B cell (primary cell): ENCODE data around the gene CLRN1. TPM values are rescaled to one million over a fixed set of nuclear protein-coding genes. Genes with fewer than 3 reads are reported as not detected.

Source experiments
- ATAC-seq: fragments of 200-7000 bp; cut with Tn5 transposase; one replicate; pipeline ENCODE4 v1.10.0; 2021; ENCODE audit warnings: low read depth, mild to moderate bottlenecking, moderate number of reproducible peaks, moderate library complexity
- CTCF ChIA-PET: fragments of 350-600 bp; sonication (Branson Sonifier 250); formaldehyde crosslinking; loops from one replicate; lab custom pipeline; 2021; ENCODE audit warnings: antibody characterized with exemption, inconsistent platforms; lab: Charles Lee
- POLR2A ChIA-PET: fragments of 350-600 bp; sonication (Branson Sonifier 250); formaldehyde crosslinking; loops from one replicate; lab custom pipeline; 2021; ENCODE audit warnings: antibody characterized with exemption; lab: Charles Lee
- DNase-seq: peaks from one replicate; pipeline ENCODE4 v3.0.0; 2013
- H2AFZ ChIP-seq: 2 replicates; pipeline ENCODE4 v1.6.1; 2012; ENCODE audit warnings: mild to moderate bottlenecking, low read depth, low read length; ENCODE audit not compliant: insufficient read depth, poor library complexity, severe bottlenecking
- H3K27ac ChIP-seq, 2 donors: 1 replicate in 1 of 2; 2 replicates in 1 of 2; pipeline ENCODE4 v1.5.1; 2012 to 2013; ENCODE audit warnings: low read length in 2 of 2, mild to moderate bottlenecking in 2 of 2, moderate library complexity in 1 of 2
- H3K27me3 ChIP-seq, 4 experiments: fragments of 200-600 bp in 1 of 4; sonication (generic) in 1 of 4; replicated peaks in 1 of 4; 1 replicate in 2 of 4; 2 replicates in 2 of 4; pipeline versions ENCODE4 v1.6.1 to v1.7.0; 2013 to 2016; ENCODE audit warnings: low read length in 3 of 4, mild to moderate bottlenecking in 2 of 4, mixed read lengths in 1 of 4, moderate library complexity in 1 of 4; ENCODE audit not compliant: insufficient read depth in 4 of 4, control insufficient read depth in 3 of 4; ENCODE audit errors: control extremely low read depth in 1 of 4
- H3K36me3 ChIP-seq, 2 experiments: replicated peaks in 1 of 2; 1 replicate in 1 of 2; 2 replicates in 1 of 2; pipeline versions ENCODE4 v1.6.1 to v1.7.1; 2013; ENCODE audit warnings: low read length in 1 of 2; ENCODE audit not compliant: insufficient read depth in 2 of 2, control insufficient read depth in 1 of 2; ENCODE audit errors: control extremely low read depth in 1 of 2, extremely low read depth in 1 of 2
- H3K4me1 ChIP-seq, 2 donors: fragments of 200-600 bp in 1 of 2; sonication (generic) in 1 of 2; 1 replicate in 1 of 2; 2 replicates in 1 of 2; pipeline versions ENCODE4 v1.5.1 to v1.6.1; 2013 to 2017; ENCODE audit warnings: low read length in 2 of 2; ENCODE audit not compliant: control insufficient read depth in 2 of 2, insufficient read depth in 2 of 2
- H3K4me2 ChIP-seq: replicated peaks from 2 replicates; pipeline ENCODE3; 2012; ENCODE audit warnings: mild to moderate bottlenecking, low read depth, low read length; ENCODE audit not compliant: poor library complexity, severe bottlenecking
- H3K4me3 ChIP-seq, 5 experiments: fragments of 200-600 bp in 1 of 5; sonication (generic) in 1 of 5; 1 replicate in 3 of 5; 2 replicates in 2 of 5; pipeline versions ENCODE4 v1.5.1 to v1.7.0; 2011 to 2016; ENCODE audit warnings: low read length in 4 of 5, mild to moderate bottlenecking in 4 of 5, low read depth in 2 of 5, control low read depth in 1 of 5, moderate library complexity in 1 of 5; ENCODE audit not compliant: insufficient read depth in 1 of 5; ENCODE audit errors: control extremely low read depth in 1 of 5, extremely low read depth in 1 of 5
- H3K79me2 ChIP-seq: fragments of 200-600 bp; sonication (generic); one replicate; pipeline ENCODE4 v1.6.0; 2016; ENCODE audit warnings: low read length; ENCODE audit not compliant: control insufficient read depth, insufficient read depth
- H3K9ac ChIP-seq: fragments of 200-600 bp; sonication (generic); 2 replicates; pipeline ENCODE4 v1.6.1; 2017; ENCODE audit warnings: mild to moderate bottlenecking, low read length, moderate library complexity
- H3K9me3 ChIP-seq, 3 donors: one replicate each; pipeline versions ENCODE4 v1.6.1 to v1.7.1; 2013; ENCODE audit warnings: low read length in 2 of 3; ENCODE audit not compliant: control insufficient read depth in 2 of 3, insufficient read depth in 1 of 3; ENCODE audit errors: control extremely low read depth in 1 of 3
- H4K20me1 ChIP-seq: 2 replicates; pipeline ENCODE4 v1.6.0; 2012; ENCODE audit warnings: mild to moderate bottlenecking, low read length; ENCODE audit not compliant: insufficient read depth, control insufficient read depth, poor library complexity, severe bottlenecking
- H3K27ac Mint-ChIP-seq: one replicate; pipeline ENCODE4 v1.8.0; 2021; ENCODE audit warnings: mixed read lengths
- H3K27me3 Mint-ChIP-seq: one replicate; pipeline ENCODE4 v1.8.0; 2021; ENCODE audit warnings: mixed read lengths
- H3K4me1 Mint-ChIP-seq: one replicate; pipeline ENCODE4 v1.8.0; 2021; ENCODE audit warnings: mixed read lengths
- H3K4me3 Mint-ChIP-seq: one replicate; pipeline ENCODE4 v1.8.0; 2021; ENCODE audit warnings: mixed read lengths
- H3K9me3 Mint-ChIP-seq: one replicate; pipeline ENCODE4 v1.8.0; 2022; ENCODE audit warnings: mixed read lengths; ENCODE audit not compliant: insufficient read depth
- CTCF ChIP-seq: fragments of 200-600 bp; IDR thresholded peaks from one replicate; pipeline ENCODE4 v1.8.0; 2022; ENCODE audit warnings: antibody characterized with exemption, mild to moderate bottlenecking
- EZH2 ChIP-seq: IDR thresholded peaks from 2 replicates; pipeline ENCODE4 v1.6.1; 2012; ENCODE audit warnings: borderline replicate concordance, low read depth, mild to moderate bottlenecking, moderate library complexity, low read length; ENCODE audit not compliant: insufficient read depth, poor library complexity, severe bottlenecking
- WGBS: methylation state at CpG from one replicate; pipeline ENCODE4 v1.1.5; 2013; ENCODE audit warnings: missing lambda C conversion rate; ENCODE audit not compliant: insufficient coverage; 5-methylcytosine and 5-hydroxymethylcytosine counted together
- intact Hi-C: fragments of 100-400 bp; cut with micrococcal nuclease; formaldehyde crosslinking; loops from one replicate; pipeline ENCODE4 v1.10.0; 2022
- polyA plus RNA-seq: library from polyadenylated mRNA; depleted of rRNA; stranded (reverse); fragments of >200 nt; gene quantifications from 2 replicates; pipeline ENCODE4 v1.2.3, GENCODE V29; 2012
- total RNA-seq, 2 donors: library from RNA; stranded (reverse); fragments of 120-200 nt in 1 of 2; gene quantifications; 1 replicate in 1 of 2; 2 replicates in 1 of 2; pipeline versions ENCODE4 v1.2.3 to v1.2.4, GENCODE V29; 2013 to 2022

CLRN1 gene
- total and polyA plus RNA-seq, 2 donors (not counting 1 experiment from before 2014, with no cell fraction given) = not detected

DNA sequence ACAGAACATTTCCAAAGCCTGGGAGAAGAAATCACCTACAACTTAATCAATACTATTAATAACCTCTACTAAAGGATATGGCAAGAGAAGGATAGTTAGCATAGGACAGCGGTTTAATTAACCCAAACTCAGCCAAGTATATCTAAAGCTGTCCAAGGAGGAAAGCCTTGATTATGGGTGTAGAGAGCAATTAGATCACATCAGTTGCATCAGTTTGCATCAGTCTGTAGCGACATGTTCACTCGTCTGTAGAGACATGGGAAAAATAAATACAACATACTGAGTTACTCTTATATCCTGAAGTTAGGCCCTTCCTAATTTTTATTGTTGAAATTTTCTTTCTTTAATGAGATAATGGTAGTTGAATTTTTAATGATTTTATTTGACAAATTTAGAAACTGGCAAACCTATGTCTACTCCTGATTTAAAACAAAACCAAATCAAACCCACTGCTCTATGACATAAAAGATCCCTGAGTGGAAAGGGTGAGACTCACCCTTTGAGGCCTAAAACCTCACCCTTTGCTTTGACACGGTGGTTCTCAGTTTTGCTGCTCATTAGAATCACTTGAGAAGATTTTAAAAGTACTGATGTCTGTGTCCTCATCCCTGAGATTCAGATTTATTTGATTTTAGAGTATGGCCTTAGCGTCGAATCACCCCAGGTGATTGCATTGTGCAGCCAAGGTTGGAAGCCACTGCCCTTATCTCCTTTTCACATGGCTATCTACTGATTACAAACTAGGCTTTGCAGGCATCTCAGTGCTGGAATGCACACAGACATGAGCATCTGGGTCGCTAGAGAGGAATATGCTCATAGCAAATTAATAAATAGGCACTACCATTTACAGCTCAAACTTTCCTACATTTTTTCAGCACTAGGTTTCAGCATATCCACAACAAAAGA, 2.8 kb upstream of the CLRN1 start:
- H3K4me1 Mint-ChIP-seq = no peaks in the 10 kb centered on the region
- H3K9ac ChIP-seq = no peak overlapping the region
- no peak overlapping the region for H3K27ac ChIP-seq
- no peaks in the 10 kb centered on the region for H3K4me1 ChIP-seq
- no peaks in the 10 kb centered on the region for H3K9me3 Mint-ChIP-seq
- TF ChIP-seq EZH2 (no peak), CTCF (no peak)
- H3K9me3 ChIP-seq = no peaks in the 10 kb centered on the region
- intact Hi-C loops = no loop called here
- ChIA-PET CTCF (no interaction called here), POLR2A (no interaction called here)
- DNase-seq (no peak), ATAC-seq (no peak)
- H3K27ac Mint-ChIP-seq = no peak overlapping the region
- H4K20me1 ChIP-seq = no peaks in the 10 kb centered on the region
- H3K27me3 ChIP-seq = peaks cover 0 to 4% (median 0%) of the 10 kb centered on the region in 4 experiments
- no peak overlapping the region for H3K4me3 Mint-ChIP-seq
- no peaks in the 10 kb centered on the region for H3K79me2 ChIP-seq
- 100% methylated on average over 1 of the region's 7 CpGs for WGBS
- H3K4me2 ChIP-seq = no peak overlapping the region
- H3K27me3 Mint-ChIP-seq = peaks cover 9% of the 10 kb centered on the region
- no peak overlapping the region for H2AFZ ChIP-seq
- H3K4me3 ChIP-seq = no peak overlapping the region
- H3K36me3 ChIP-seq = no peaks in the 10 kb centered on the region

- Histone ChIP-seq H3K27ac (no peak overlapping the region), H3K27me3 (peaks cover 0 to 7% (median 0%) of the 10 kb centered on the region in 4 experiments), H3K4me2 (no peak overlapping the region), H2AFZ (no peak overlapping the region), H3K4me3 (no peak overlapping the region), H3K9me3 (no peaks in the 10 kb centered on the region), H3K36me3 (no peaks in the 10 kb centered on the region), H3K79me2 (no peaks in the 10 kb centered on the region), H3K9ac (no peak overlapping the region), H3K4me1 (no peaks in the 10 kb centered on the region), H4K20me1 (no peaks in the 10 kb centered on the region)
- TF ChIP-seq CTCF = no peak
- no peak for TF ChIP-seq EZH2
- DNase-seq = no peak
- POLR2A ChIA-PET = no interaction called here
- WGBS = 78% methylated on average over 5 of the region's 6 CpGs
- Mint-ChIP-seq H3K27ac (no peak overlapping the region), H3K9me3 (no peaks in the 10 kb centered on the region), H3K4me1 (no peaks in the 10 kb centered on the region), H3K27me3 (peaks cover 7% of the 10 kb centered on the region), H3K4me3 (no peak overlapping the region)
- intact Hi-C loops = no loop called here
- ATAC-seq = no peak
- CTCF ChIA-PET = no interaction called here
Observed at GRCh38 chr3:150970665-150971324, 1.7 kb downstream of the CLRN1 start.
